Stomach (tissue), 9 donors: ENCODE results near the gene TPST1. TPM values are rescaled to one million over a fixed set of nuclear protein-coding genes. Genes with fewer than 3 reads are reported as not detected.
"Not testable (repeated sequence)": the region's sequence is repeated elsewhere in the genome, so short reads cannot be mapped to it uniquely, and the experiment has no call there.

Source experiments
- DNase-seq, 2 donors: peaks; one replicate each; pipeline versions ENCODE4 v3.0.0 to v3.0.0-alpha.2; 2013 to 2019
- H3K27ac ChIP-seq, 5 donors: fragments of 200-600 bp in 4 of 5; sonication (generic) in 4 of 5; one replicate each; pipeline ENCODE4 v1.5.1; 2013 to 2019; ENCODE audit warnings: mild to moderate bottlenecking in 1 of 5, moderate library complexity in 1 of 5
- H3K27me3 ChIP-seq, 3 donors: fragments of 200-600 bp; sonication (generic); one replicate each; pipeline ENCODE4 v1.5.1; 2017 to 2019; ENCODE audit warnings: mixed run types in 1 of 3
- H3K36me3 ChIP-seq, 4 donors: fragments of 200-600 bp; sonication (generic); 1 replicate in 3 of 4; 2 replicates in 1 of 4; pipeline ENCODE4 v1.5.1; 2016 to 2019
- H3K4me1 ChIP-seq, 4 donors: fragments of 200-600 bp; sonication (generic); one replicate each; pipeline ENCODE4 v1.5.1; 2016 to 2019
- H3K4me3 ChIP-seq, 4 donors: fragments of 200-600 bp; sonication (generic) in 3 of 4; one replicate each; pipeline ENCODE4 v1.5.1; 2016 to 2019; ENCODE audit warnings: mild to moderate bottlenecking in 1 of 4
- H3K9me3 ChIP-seq, 4 donors: fragments of 200-600 bp; sonication (generic); one replicate each; pipeline ENCODE4 v1.5.1; 2016 to 2019
- CTCF ChIP-seq, 7 experiments: fragments of 450-650 bp in 4 of 7; fragments of 200-600 bp in 3 of 7; sonication (generic) in 3 of 7; IDR thresholded peaks; one replicate each; pipeline ENCODE4 v1.5.1; 2016 to 2019; ENCODE audit warnings: antibody characterized with exemption in 7 of 7, control low read depth in 2 of 7, mild to moderate bottlenecking in 1 of 7
- EP300 ChIP-seq: sonication (generic); formaldehyde crosslinking; IDR thresholded peaks from one replicate; pipeline ENCODE4 v1.6.1; 2017; ENCODE audit warnings: antibody characterized with exemption
- POLR2A ChIP-seq, 4 donors: fragments of 450-650 bp; IDR thresholded peaks; one replicate each; pipeline ENCODE4 v1.6.1; 2016; ENCODE audit warnings: antibody characterized with exemption in 4 of 4, control low read depth in 2 of 4, mild to moderate bottlenecking in 1 of 4, moderate library complexity in 1 of 4
- POLR2AphosphoS5 ChIP-seq, 3 donors: sonication (generic); formaldehyde crosslinking; IDR thresholded peaks; one replicate each; pipeline ENCODE4 v1.6.1; 2016; ENCODE audit warnings: antibody characterized with exemption in 3 of 3
- WGBS, 5 donors: extraction: QIAGEN DNeasy Blood & Tissue Kit in 3 of 5; methylation state at CpG; one replicate each; pipeline versions ENCODE4 v1.1.5 to v1.1.7; 2013 to 2018; 5-methylcytosine and 5-hydroxymethylcytosine counted together
- intact Hi-C: fragments of 100-400 bp; cut with DNase I; formaldehyde crosslinking; loops from one replicate; pipeline ENCODE4 v1.15.1; 2023; ENCODE audit warnings: low total_unique reads
- polyA plus RNA-seq, 3 donors: library from polyadenylated mRNA; stranded (reverse); fragments of 200-250 nt; gene quantifications; one replicate each; pipeline ENCODE4 v1.2.3, GENCODE V29; 2013
- total RNA-seq, 5 donors: library from RNA; depleted of rRNA; stranded (reverse); fragments of >200 nt; gene quantifications; one replicate each; pipeline versions ENCODE4 v1.1.0 to v1.2.3, GENCODE V29; 2014 to 2016
- donor health status: healthy with polysubstance abuse.
- donor health status: Bipolar disorder and iron deficiency.
- donor health status: healthy.

TPST1 gene
- total and polyA plus RNA-seq, 8 donors: 0.58 to 78.8 (median 8.7) TPM

GRCh38 chr7:66377045-66377444 is 171.9 kb downstream of the TPST1 start:
- Histone ChIP-seq H3K36me3 (peaks cover 0 to 49% (median 32%) of the 10 kb centered on the region in 4 donors), H3K9me3 (peaks cover 0 to 13% (median 2%) of the 10 kb centered on the region in 4 donors), H3K27me3 (no peaks in the 10 kb centered on the region), H3K4me3 (no peak overlapping the region), H3K4me1 (no peaks in the 10 kb centered on the region), H3K27ac (no peak overlapping the region)
- no peak for DNase-seq
- TF ChIP-seq CTCF (IDR thresholded peaks at IDR 0.05) (no peak), EP300 (no peak), POLR2AphosphoS5 (IDR thresholded peaks at IDR 0.05) (no peak), POLR2A (IDR thresholded peaks at IDR 0.05) (no peak)
- 96 to 98% (median 97%) methylated on average over 26 to 32 of the region's 32 CpGs for WGBS, 5 donors
- intact Hi-C loops: no loop called here

- TF ChIP-seq CTCF (IDR thresholded peaks at IDR 0.05): no peak
- TF ChIP-seq EP300: no peak
- no peak for TF ChIP-seq POLR2A (IDR thresholded peaks at IDR 0.05)
- TF ChIP-seq POLR2AphosphoS5 (IDR thresholded peaks at IDR 0.05): no peak
- intact Hi-C loops: no loop called here
These were observed 172.6 kb downstream of the TPST1 start for GRCh38 chr7:66377714-66378113.

GRCh38 chr7:66379542-66380160 is 174.5 kb downstream of the TPST1 start:
- no peak for TF ChIP-seq CTCF (IDR thresholded peaks at IDR 0.05)
- TF ChIP-seq EP300: no peak
- no peak for TF ChIP-seq POLR2A (IDR thresholded peaks at IDR 0.05)
- TF ChIP-seq POLR2AphosphoS5 (IDR thresholded peaks at IDR 0.05): no peak
- Histone ChIP-seq H3K9me3 (peaks cover 0 to 13% (median 2%) of the 10 kb centered on the region in 4 donors), H3K4me1 (no peaks in the 10 kb centered on the region), H3K27me3 (no peaks in the 10 kb centered on the region), H3K36me3 (peaks cover 0 to 58% (median 32%) of the 10 kb centered on the region in 4 donors), H3K27ac (no peak overlapping the region), H3K4me3 (no peak overlapping the region)
- DNase-seq: no peak
- intact Hi-C loops: no loop called here
- 90 to 98% (median 97%) methylated on average over 6 of the region's 6 CpGs for WGBS, 5 donors

More at GRCh38 chr7:66377714-66378113, 172.6 kb downstream of the TPST1 start:
- no peaks in the 10 kb centered on the region for H3K27me3 ChIP-seq
- H3K27ac ChIP-seq: no peak overlapping the region
- peaks cover 0 to 13% (median 2%) of the 10 kb centered on the region in 4 donors for H3K9me3 ChIP-seq
- WGBS, 5 donors: 92 to 95% (median 94%) methylated on average over 11 of the region's 11 CpGs
- H3K36me3 ChIP-seq: peaks cover 0 to 51% (median 32%) of the 10 kb centered on the region in 4 donors
- DNase-seq: no peak
- no peak overlapping the region for H3K4me3 ChIP-seq
- H3K4me1 ChIP-seq: no peaks in the 10 kb centered on the region

GRCh38 chr7:66380272-66380888 is 175.2 kb downstream of the TPST1 start:
- H3K36me3 ChIP-seq: peaks cover 0 to 58% (median 32%) of the 10 kb centered on the region in 4 donors
- no peak overlapping the region for H3K4me3 ChIP-seq
- 84 to 97% (median 93%) methylated on average over 5 of the region's 5 CpGs for WGBS, 5 donors
- no peaks in the 10 kb centered on the region for H3K4me1 ChIP-seq
- H3K27me3 ChIP-seq: no peaks in the 10 kb centered on the region
- TF ChIP-seq EP300 (no peak), POLR2AphosphoS5 (IDR thresholded peaks at IDR 0.05) (no peak), POLR2A (IDR thresholded peaks at IDR 0.05) (no peak), CTCF (IDR thresholded peaks at IDR 0.05) (no peak)
- peaks cover 0 to 13% (median 2%) of the 10 kb centered on the region in 4 donors for H3K9me3 ChIP-seq
- no peak for DNase-seq
- H3K27ac ChIP-seq: no peak overlapping the region
- intact Hi-C loops: no loop called here

GRCh38 chr7:66382182-66382923 is 177.2 kb downstream of the TPST1 start:
- H3K4me1 ChIP-seq, H3K4me3 ChIP-seq, DNase-seq, H3K27me3 ChIP-seq, intact Hi-C loops, H3K27ac ChIP-seq: not testable (repeated sequence)
- peaks cover 0 to 47% (median 24%) of the 10 kb centered on the region in 4 donors for H3K36me3 ChIP-seq
- 87 to 94% (median 92%) methylated on average over 8 of the region's 8 CpGs for WGBS, 5 donors
- peaks cover 0 to 13% (median 2%) of the 10 kb centered on the region in 4 donors for H3K9me3 ChIP-seq

GRCh38 chr7:66385191-66385905 is 180.2 kb downstream of the TPST1 start:
- H3K36me3 ChIP-seq: peaks cover 0 to 29% (median 12%) of the 10 kb centered on the region in 4 donors
- H3K27ac ChIP-seq, DNase-seq, H3K27me3 ChIP-seq, H3K4me1 ChIP-seq, intact Hi-C loops, H3K4me3 ChIP-seq, H3K9me3 ChIP-seq: not testable (repeated sequence)
- whole genome bisulfite sequencing, 5 donors: 41 to 60% (median 50%) methylated on average over 5 of the region's 5 CpGs
